Subcutaneous preadipocyte (primary cell): Measurements from ENCODE around the gene ACTN1. TPM values are rescaled to one million over a fixed set of nuclear protein-coding genes. Genes with fewer than 3 reads are reported as not detected.

Experiments
- small RNA-seq: library from RNA; depleted of rRNA; stranded (forward); fragments of <200 nt; gene quantifications from one replicate; pipeline ENCODE3, GENCODE V24; 2012
- total RNA-seq: library from RNA; depleted of rRNA; stranded (reverse); fragments of >200 nt; gene quantifications from 2 replicates; pipeline ENCODE4 v1.2.3, GENCODE V29; 2012

ACTN1 gene
- total RNA-seq, result 120 and 166 TPM in 2 replicates

GRCh38 chr14:68979021-68979721 lies at the start of gene ACTN1:
Gene ACTN1, minus strand, starts transcription at chr14:68979302. Its CDS starts 246 bp downstream, at chr14:68979056.

Small RNA genes lying within 50 kb of the gene (small RNA-seq; reads per million reads assigned to genes)
- gene BANF1P1 (not detected), gene HMGN1P3 (not detected), gene RPS29P1 (not detected)

Other genes starting within 250 kb of the ACTN1 start
- gene ZFP36L1, start 186.2 kb downstream of the ACTN1 start, total RNA-seq, result 37.8 and 46.7 TPM in 2 replicates
- gene DCAF5, start 173.8 kb upstream of the ACTN1 start, total RNA-seq, result 18.8 and 20.9 TPM in 2 replicates
- 15.1 and 17.4 TPM in 2 replicates for gene EXD2, start 212.2 kb upstream of the ACTN1 start, total RNA-seq